NCI-H2029 (cell line): ENCODE data around the gene PLEKHJ1.
"Not testable (repeated sequence)": the region's sequence is repeated elsewhere in the genome, so short reads cannot be mapped to it uniquely, and the experiment has no call there.

Experiments
- DNase-seq: peaks from one replicate; lab custom pipeline; 2025; lab: John Stamatoyannopoulos, UW

Gene PLEKHJ1, protein sequence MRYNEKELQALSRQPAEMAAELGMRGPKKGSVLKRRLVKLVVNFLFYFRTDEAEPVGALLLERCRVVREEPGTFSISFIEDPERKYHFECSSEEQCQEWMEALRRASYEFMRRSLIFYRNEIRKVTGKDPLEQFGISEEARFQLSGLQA

DNA sequence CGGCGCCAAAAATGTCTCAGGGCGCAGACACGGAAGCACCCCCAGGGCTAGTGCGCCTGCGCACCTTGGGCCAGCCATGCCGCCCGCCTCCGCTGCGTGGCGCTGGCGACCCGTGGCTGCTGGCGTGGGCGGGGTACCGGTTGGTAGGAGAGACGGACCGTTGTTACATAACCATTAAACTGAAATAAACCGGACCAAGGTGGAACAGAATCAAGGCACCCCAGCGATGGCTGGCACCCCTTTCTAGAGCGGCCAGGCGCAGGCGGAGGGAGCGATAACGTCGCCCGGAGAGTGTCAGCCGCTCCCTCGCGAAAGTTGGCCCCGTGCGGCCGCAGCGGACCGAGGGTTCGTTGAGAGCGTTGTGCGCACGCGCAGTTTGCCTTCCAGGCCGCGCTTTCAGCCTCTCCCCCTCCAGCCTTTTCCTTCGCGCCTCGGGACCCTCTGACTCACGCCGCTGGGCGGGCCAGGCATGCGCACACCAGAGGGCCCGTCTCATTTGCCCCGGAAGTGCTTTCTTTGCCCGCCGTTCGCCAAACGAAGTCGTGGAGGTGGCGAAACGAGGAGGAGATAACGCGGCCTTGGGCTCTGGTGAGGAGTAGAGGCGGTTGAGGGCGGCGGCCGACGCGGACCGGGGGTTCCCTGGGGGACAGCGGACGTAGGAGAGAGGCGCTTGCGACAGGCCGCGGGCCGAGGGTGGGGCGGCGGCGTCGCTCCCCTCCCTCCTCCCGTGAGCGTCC is at the start of gene PLEKHJ1, which contains the start of gene SF3A2:
TSS of gene PLEKHJ1 (minus strand) at position 16 of the 737 bp plus-strand sequence. CDS start 81 bp downstream, outside the sequence.
TSS of gene SF3A2 (plus strand) at position 511 of the 737 bp plus-strand sequence. CDS start 6,595 bp downstream, outside the sequence.
- peak; percentile 96 for DNase-seq

DNA sequence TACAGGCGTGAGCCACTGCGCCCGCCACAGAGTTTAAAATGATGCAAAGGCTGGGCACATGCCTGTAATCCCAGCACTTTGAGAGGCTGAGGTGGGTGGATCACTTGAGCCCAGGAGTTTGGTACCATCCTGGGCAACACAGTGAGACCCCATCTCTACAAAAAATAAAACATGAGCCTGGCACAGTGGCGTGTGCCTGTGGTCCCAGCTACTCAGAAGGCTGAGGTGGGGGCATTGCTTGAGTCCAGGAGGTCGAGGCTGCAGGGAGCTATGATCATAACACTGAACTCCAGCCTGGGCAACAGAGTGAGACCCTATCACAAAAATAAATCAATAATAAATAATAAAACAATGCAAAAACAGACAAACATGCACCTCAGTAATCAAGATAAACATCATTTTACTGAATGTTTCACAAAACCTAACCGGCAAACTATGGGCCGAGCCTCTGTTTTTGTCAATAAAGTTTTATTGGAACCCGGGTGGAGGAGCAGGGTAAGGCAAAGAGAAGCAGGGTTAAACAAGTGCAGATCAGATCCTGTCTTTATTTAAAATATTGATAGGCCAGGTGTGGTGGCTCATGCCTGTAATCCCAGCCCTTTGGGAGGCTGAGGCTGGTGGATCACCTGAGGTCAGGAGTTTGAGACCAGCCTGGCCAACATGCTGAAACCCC is 47.8 kb upstream of the PLEKHJ1 start:
- no peak for DNase-seq

DNA sequence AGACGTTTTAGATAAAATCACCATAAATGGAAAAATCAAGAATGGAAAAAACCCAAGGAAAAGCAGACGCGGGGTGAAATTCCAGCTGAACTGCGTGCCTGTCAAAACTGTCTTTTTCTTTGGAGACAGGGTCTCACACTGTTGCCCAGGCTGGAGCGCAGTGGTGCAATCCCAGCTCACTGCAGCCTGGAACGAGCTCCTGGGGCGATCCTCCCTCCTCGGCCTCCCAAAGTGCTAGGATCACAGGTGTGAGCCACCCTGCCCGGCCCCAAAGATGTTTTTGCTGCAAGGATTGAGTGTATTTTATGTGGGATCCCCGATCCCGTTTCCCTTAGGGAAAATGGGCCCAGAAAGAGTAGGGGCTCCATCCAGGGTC is 46.7 kb upstream of the PLEKHJ1 start:
- no peak for DNase-seq

DNA sequence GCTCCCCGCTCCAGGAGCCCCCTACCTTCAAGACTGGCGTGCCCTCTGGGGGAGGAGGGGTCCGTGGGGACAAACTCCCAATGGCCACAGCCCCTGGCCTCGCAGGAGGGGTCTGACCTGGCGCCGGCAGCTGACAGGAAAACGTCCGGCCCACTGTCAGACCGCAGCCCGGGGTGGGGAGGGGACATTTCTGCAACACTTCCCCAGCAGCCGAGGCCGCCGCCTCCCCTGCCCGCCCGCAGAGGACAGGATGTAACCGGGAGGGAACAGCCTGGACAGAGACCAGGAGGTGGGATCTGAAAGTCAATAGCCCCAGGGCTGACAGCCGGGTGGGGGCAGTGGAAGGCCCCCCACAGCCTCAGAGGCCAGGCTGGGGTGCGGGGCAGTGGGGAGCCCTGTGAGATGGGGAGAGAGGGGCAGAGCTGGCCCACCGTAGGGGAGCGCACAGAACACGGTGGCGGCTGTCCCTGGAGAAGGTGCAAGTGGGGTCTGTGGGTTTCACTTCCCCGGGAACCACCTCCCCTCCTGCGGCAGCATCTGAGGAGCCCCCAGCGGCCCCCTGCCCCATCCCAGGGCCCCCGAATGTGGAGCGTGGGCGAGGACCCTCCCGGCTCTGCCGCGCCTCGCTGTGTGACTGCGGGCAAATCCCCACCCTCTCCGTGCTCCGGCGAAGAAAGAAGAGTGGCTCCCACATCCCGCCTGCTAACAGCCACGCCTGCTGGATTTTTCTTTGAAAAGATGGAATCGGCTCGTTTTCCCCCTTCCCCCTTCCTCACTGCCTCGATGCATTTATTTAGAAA is 46.1 kb upstream of the PLEKHJ1 start, which contains the start of gene PEAK3:
TSS of gene PEAK3 (minus strand) at position 114 of the 800 bp plus-strand sequence. CDS start 1,244 bp downstream, outside the sequence.
- no peak for DNase-seq

DNA sequence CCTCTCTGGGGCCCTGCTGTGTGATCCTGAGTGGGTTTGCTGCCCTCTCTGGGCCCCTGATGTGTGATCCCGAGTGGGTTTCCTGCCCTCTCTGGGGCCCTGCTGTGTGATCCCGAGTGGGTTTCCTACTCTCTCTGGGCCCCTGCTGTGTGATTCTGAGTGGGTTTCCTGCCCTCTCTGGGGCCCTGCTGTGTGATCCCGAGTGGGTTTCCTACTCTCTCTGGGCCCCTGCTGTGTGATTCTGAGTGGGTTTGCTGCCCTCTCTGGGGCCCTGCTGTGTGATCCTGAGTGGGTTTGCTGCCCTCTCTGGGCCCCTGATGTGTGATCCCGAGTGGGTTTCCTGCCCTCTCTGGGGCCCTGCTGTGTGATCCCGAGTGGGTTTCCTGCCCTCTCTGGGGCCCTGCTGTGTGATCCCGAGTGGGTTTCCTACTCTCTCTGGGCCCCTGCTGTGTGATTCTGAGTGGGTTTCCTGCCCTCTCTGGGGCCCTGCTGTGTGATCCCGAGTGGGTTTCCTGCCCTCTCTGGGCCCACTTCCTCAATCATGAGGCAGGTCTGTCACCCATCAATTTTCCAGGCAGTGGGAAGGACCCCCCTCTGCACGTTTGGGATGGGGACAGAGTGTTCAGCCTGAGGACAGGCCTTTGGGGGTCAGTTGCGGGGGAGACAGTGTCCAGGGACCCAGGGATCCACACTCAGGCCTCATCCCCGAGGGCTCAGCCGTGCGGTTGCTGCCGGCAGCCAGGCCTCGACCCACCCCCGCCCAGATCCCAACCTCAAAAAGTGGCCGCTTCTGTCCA is 45.3 kb upstream of the PLEKHJ1 start:
- not testable (repeated sequence) for DNase-seq

DNA sequence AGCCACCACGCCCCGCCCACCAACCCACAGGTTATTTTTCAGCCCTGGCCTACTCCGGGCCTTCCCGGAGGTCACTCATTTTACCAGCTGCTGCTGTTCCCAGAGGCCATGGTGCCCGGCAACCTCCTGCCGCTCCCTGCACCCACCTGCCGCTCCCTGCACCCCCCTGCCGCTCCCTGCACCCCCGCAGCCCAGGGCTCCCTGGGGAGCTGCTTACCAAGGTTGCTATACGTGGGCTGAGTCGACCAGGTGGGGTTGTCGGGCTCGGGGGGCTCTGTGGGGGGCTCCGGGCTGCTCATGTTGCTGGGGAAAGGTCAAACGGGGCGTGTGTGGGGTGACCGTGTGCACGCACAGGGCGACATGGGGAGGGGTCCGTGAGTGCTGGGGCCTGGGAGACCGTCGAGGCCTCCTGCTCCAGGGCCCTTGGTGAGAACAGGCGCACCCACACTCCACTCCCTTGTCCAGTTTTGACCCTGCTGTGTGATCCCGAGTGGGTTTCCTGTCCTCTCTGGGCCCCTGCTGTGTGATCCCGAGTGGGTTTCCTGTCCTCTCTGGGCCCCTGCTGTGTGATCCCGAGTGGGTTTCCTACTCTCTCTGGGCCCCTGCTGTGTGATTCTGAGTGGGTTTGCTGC is 44.6 kb upstream of the PLEKHJ1 start:
- no peak for DNase-seq

DNA sequence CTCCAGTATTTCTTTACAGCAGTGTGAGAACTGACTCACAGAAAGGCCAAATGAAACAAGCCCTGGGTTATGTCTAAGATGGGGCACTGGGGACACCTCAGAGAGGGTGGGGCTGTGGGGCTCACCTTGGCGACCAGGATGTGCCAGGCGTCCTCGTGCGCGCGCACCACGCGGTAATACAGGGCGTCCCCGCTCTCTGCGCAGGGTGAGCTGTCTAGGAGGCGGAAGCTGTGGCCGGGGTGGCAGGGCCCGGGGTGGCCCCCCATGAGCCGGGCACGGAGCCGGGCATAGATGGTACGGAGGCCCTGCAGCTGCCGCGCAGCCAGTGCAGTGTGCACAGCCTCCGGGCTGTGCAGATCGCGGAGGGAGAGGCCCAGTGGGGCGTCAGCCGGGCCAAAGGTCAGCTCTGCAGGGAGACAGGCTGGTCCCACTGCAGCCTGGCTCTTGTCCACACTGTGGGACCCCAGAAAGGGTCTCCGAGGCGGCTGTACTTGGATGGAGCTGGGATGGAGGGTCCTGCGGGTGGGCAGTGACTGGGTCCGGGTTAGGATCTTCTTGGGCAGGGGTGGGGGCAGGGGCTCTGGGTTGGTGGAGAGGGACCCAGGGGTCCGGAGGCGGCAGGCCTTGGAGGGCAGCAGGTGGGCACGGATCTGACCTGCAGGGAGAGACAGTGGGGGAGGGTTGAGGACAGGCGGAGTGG is 42.5 kb upstream of the PLEKHJ1 start:
- no peak for DNase-seq

DNA sequence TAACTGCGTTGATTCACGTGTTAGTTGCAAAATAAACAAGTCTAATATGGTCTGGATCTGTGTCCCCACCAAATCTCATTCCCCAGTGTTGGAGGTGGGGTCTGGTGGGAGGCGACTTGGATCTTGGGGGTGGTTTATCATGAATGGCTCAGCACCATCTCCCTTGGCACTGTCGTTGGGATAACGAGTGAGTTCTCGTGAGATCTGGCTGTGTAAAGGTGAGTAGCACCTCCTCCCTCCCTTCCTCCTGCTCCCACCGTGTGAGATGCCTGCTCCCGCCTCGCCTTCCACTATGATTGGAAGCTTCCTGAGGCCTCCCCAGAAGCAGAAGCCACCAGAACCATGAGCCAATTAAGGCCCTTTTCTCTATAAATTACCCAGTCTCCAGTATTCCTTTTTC is 41.0 kb upstream of the PLEKHJ1 start:
- DNase-seq: no peak

DNA sequence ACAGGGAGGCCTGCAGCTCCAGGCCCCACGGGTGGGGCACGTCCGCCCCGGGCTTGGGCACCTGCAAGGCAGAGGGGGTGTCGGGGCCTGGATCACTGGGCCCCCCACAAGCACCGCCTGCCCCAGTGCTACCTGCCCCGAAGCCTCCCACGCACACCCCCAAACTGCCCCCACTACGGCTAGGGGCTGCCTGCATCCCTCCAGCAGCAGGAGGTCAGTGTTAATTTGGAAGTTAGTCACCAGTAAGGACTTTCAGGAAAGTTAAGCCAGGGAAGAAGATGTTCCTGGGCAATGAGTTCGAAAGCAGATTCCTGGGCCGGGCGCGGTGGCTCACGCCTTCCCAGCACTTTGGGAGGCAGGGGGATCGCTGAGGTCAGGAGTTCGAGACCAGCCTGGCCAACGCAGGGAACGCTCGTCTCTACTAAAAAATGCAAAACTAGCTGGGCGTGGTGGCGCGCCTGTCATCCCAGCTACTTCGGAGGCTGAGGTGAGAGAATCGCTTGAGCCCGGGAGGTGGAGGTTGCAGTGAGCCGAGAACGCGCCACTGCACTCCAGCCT is 40.4 kb upstream of the PLEKHJ1 start:
- DNase-seq: no peak

DNA sequence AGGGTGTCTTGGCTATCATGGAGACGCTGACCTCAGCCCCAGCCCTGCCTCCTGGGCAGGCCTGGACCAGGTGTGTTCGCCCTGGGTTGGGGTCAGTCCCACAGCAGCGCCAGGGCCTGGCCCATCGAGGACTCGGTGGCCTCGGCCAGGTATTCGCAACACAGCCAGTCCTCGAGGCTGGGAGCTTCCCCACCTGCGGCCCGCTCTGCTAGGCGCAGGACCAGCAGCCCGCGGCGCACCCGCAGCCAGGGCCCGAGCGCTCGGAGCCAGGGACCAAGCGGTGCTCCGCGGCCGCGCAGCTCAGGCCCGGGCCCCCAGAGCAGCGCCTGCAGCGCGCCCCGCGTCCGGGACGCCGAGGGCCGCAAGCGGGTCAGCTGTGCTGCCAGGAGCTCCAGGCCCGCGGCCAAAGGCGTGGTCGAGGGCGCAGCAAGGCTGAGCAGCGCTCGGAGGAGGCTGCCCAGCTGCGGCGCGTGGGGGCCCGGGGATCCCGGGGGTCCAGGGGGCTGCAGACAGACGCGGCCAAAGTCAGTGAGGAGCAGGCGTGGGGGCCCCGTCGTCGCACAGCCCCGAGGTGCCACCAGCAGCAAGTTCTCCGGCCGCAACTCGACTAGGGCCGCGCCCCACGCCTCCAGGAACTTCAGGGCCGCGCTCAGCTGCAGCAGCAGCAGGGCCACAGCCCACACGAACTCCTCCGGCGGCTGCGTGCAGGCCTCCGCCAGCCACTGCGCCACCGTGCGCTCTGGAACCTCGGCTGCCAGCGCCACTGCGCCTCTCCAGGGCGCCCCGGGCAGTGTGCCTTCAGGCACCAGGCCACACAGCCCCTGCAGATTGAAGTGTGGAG is 39.7 kb upstream of the PLEKHJ1 start:
- no peak for DNase-seq

DNA sequence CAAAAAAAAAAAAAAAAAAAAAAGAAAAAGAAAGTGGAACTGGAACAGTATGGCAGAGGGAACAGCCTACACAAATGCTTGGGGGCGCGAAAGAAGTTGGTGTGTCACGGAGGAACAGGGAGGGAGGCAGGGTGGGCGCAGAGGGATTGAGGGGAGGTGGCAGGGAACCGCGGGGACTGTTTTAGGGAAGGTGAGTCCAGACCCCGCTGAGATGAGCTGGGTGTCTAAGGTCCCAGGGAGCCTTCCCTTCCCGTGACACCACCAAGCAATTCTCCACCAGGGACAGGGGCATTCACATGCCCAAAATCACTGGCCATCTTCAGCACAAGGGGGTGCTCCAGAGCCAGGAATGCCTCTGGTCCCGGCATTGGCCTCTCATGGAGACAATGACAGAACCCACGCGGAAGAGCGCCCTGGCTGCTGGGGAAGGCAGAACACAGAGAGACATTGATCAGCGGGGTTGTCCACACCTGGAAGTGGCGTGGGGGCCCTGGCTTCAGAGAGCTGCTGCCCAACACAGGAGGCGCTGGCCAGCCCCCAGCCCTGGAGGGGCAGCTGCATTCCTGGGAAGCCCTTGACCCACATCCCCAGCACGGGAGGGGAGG is 38.9 kb upstream of the PLEKHJ1 start:
- DNase-seq: no peak

DNA sequence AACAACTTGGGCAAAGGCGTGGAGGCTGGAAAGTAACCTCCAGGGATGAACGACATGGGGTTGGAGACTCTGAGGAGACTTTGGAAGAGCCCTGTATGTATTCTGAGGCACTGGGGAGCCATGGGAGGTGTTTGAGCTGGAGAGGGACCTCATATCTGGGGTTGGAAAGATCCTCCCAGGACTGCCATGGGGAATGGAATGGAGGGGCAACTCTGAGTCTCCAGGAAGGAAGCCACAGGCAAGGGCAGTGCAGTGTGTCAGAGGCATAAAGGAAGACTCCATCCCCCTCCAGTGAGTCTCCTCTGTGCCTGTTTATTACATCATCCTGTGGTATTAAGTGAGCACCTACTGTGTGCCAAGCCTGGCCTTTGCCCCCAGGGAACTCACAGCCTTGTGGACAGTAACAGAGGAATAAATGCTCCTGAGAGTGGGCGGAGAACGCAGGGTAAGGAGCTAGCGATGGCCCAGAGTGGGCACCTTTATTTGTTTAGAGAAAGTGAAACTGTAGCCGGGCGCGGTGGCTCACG is 38.1 kb upstream of the PLEKHJ1 start:
- no peak for DNase-seq

DNA sequence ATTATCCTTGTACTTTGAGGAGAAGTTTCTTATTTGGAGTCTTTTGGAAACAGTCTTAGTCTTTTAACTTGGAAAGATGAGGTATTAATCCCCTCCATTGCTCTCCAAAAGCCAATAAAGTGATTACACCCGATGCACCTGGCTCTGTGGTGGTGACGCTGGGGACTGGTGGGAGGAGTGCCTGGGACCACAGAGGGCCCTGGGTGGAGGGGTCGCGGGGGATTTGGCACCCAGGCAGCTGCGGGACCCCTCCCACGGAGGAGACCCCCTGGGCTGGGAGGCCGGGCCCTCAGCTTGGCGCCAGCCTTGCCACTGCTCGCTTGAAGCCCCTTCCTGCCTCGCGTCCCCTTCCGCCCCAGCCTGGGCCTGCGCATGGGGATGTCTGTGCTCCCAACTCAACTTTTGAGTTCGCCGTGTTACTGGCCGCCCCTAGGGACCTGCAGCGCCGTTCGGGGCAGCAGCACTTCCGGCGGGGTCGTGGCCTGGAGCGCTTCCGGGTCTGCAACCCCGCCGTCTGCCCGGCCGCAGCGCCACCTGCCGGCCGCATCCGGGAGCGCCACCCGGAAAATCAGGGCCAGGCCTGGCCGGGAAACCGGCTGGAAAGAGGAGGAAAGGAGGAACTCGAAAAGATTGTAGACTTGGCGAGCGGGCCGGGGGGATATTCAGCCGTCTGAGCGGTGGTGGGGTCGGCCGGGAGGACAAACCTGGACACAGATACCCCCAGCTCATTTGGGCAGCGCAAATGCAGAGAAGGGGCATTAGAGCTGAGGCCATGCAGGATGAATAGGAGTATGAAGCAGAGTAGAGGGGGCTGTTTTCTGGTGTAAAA is 37.4 kb upstream of the PLEKHJ1 start:
- peak; percentile 72 for DNase-seq

DNA sequence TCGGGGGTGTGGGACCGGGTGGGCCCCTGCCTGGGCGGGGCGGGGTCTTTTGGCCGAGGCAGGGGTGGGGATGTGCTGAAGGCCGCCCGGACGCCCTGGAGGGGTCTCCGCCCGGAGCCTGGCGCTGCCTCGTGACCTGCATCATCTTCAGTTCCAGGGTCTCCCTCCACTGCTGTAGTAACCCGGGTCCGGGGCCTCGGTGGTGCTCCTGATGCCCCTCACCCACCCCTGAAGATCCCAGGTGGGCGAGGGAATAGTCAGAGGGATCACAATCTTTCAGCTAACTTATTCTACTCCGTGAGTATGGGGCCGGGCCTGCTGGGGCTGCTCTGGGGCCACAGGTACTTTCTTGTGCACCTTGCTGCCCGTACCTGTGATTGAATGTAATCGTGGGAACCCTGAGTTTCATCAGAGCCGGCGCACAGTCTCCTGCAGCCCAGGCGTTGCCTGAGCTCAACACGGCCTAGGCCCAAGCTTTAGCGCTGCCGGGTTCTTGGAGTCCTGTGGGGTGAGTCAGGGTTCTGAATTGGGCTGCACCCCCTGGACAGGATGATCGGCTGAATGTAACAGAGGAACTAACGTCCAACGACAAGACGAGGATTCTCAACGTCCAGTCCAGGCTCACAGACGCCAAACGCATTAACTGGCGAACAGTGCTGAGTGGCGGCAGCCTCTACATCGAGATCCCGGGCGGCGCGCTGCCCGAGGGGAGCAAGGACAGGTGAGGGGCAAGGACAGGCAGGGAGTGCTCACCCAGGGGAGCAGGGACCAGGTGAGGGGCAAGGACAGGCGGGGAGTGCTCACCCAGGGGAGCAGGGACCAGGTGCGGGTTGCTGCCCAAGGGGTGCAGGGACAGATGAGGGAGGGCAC is 35.3 kb upstream of the PLEKHJ1 start:
- no peak for DNase-seq

DNA sequence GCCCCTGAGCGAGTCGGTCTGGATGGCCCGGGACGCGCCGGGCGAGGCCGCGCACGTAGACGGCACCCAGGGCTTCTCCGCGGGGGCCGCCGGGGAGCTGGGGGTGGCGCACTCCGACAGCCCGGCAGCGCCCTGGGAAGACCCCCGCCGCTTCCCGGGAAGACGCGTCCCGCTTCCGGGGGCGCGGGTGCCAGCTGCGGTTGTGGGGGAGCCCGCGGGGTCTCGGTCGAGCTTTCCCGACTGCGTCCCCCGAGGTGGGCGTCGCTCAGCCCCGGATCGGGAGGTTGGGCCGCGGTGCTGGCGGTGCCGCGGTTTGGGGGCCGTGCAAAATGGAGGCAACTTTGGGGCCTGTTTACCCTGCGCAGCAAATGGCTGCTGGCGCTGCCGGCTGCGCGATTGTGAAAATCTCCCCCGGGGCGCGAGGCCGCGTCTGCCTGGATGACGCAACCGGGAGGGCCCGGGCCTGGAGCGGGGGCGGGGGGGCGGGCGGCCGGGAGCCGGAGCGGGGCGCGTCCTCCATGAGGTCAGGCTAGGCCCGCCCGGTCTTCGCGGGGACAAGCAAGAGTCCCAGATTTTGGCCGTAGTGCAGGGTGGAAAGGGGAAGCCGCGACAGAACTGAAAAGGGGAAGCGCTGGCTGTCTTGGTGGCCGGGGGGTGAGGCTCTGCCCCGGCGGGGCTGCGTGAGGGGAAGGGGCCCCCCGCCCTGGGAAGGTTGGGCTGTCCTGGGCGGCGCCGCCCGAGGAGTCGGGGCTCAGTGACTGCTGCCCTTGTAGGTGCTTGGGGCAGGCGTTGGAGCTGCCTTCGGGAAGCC is 34.5 kb upstream of the PLEKHJ1 start:
- DNase-seq: no peak

DNA sequence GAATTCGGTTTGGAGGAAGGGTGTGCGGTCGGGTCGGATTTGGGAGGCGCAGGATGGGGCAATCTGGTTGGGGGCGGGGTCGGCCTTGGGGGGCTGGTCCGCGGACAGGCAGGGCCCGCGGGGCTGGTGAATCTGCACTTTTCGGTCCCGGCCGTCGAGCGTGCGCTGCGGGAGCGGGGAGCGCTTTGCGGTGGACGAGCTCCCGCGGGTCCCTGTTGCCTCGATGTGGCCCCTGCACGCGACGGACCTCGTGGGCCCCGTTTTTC is 34.0 kb upstream of the PLEKHJ1 start:
- no peak for DNase-seq
